Natural killer cell (primary cell): ENCODE results near the gene ACTL7B. TPM values are rescaled to one million over a fixed set of nuclear protein-coding genes. Genes with fewer than 3 reads are reported as not detected.

Experiments
- ATAC-seq, 3 donors: fragments of 150-1000 bp in 2 of 3; fragments of 200-7000 bp in 1 of 3; cut with Tn5 transposase; 1 replicate in 1 of 3; 2 replicates in 2 of 3; pipeline ENCODE4 v1.10.0; 2021; ENCODE audit warnings: mild to moderate bottlenecking in 2 of 3, moderate library complexity in 2 of 3
- DNase-seq, 2 donors: peaks; one replicate each; pipeline versions ENCODE4 v3.0.0 to v3.0.0-alpha.2; 2013 to 2021; ENCODE audit warnings: mixed read lengths in 1 of 2
- H3K27ac ChIP-seq: one replicate; pipeline ENCODE4 v1.5.1; 2013; ENCODE audit warnings: mild to moderate bottlenecking, low read length
- H3K27me3 ChIP-seq: one replicate; pipeline ENCODE4 v1.6.1; 2013; ENCODE audit warnings: low read length; ENCODE audit not compliant: control insufficient read depth, insufficient read depth
- H3K36me3 ChIP-seq: one replicate; pipeline ENCODE4 v1.6.1; 2013; ENCODE audit warnings: low read length; ENCODE audit not compliant: control insufficient read depth, insufficient read depth
- H3K4me1 ChIP-seq: one replicate; pipeline ENCODE4 v1.6.1; 2013; ENCODE audit warnings: low read length; ENCODE audit not compliant: control insufficient read depth, insufficient read depth
- H3K4me3 ChIP-seq: one replicate; pipeline ENCODE4 v1.5.1; 2013; ENCODE audit warnings: low read length
- H3K9me3 ChIP-seq: one replicate; pipeline ENCODE4 v1.6.1; 2013; ENCODE audit warnings: low read length; ENCODE audit not compliant: control insufficient read depth, insufficient read depth
- H3K27ac Mint-ChIP-seq, 2 donors: one replicate each; pipeline ENCODE4 v1.8.0; 2022; ENCODE audit warnings: mild to moderate bottlenecking in 2 of 2, mixed read lengths in 2 of 2, moderate library complexity in 1 of 2
- H3K27me3 Mint-ChIP-seq, 2 donors: one replicate each; pipeline ENCODE4 v1.8.0; 2022; ENCODE audit warnings: low read depth in 2 of 2, mixed read lengths in 2 of 2
- H3K36me3 Mint-ChIP-seq: one replicate; pipeline ENCODE4 v1.8.0; 2022; ENCODE audit warnings: mixed read lengths
- H3K4me1 Mint-ChIP-seq, 2 donors: one replicate each; pipeline ENCODE4 v1.8.0; 2022; ENCODE audit warnings: mixed read lengths in 2 of 2
- H3K4me3 Mint-ChIP-seq: one replicate; pipeline ENCODE4 v1.8.0; 2022; ENCODE audit warnings: mild to moderate bottlenecking, moderate library complexity, mixed read lengths
- H3K9me3 Mint-ChIP-seq, 2 donors: one replicate each; pipeline ENCODE4 v1.8.0; 2022; ENCODE audit warnings: mixed read lengths in 2 of 2
- WGBS: methylation state at CpG from one replicate; pipeline ENCODE4 v1.1.7; 2013; ENCODE audit warnings: missing lambda C conversion rate; ENCODE audit not compliant: insufficient coverage; 5-methylcytosine and 5-hydroxymethylcytosine counted together
- intact Hi-C: fragments of 100-400 bp; cut with micrococcal nuclease; formaldehyde crosslinking; loops from one replicate; pipeline ENCODE4 v1.14.2; 2022
- total RNA-seq, 4 donors: library from RNA; stranded (reverse); fragments of 120-200 nt in 1 of 4; gene quantifications; one replicate each; pipeline versions ENCODE4 v1.2.3 to v1.2.4, GENCODE V29; 2013 to 2022
- TF ChIP-seq, protein P1 (sequence below): fragments of 200-600 bp; IDR thresholded peaks from one replicate; pipeline ENCODE4 v1.8.0; 2022; ENCODE audit warnings: antibody characterized with exemption

Gene ACTL7B
- total RNA-seq, 3 donors from 2014 or later (not counting 1 experiment from before 2014, with no cell fraction given): 0.20 TPM; not detected in 2

DNA sequence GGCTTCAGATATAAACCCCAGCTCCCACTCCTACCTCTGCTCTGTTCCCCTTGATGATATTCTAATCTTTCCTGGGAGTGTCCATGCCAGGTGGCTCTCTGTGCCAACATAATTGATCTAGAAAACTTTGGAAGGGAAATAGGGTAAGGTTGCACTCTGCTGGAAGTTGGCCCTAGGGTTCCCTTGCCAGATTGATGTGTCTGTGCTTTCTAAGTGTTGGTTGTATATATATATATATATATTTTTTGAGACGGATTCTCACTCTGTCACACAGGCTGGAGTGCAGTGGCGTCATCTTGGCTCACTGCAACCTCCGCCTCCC is 23.6 kb downstream of the ACTL7B start:
- intact Hi-C loops: no loop called here
- Mint-ChIP-seq H3K4me1 (peaks cover 6 to 8% of the 10 kb centered on the region in 2 donors), H3K9me3 (no peaks in the 10 kb centered on the region), H3K27me3 (peaks cover 9% of the 10 kb centered on the region in 2 donors), H3K4me3 (no peak overlapping the region), H3K27ac (no peak overlapping the region), H3K36me3 (no peaks in the 10 kb centered on the region)
- no peaks in the 10 kb centered on the region for H3K27me3 ChIP-seq
- no peak for ATAC-seq
- WGBS: 97% methylated on average over 3 of the region's 3 CpGs
- no peaks in the 10 kb centered on the region for H3K36me3 ChIP-seq
- H3K9me3 ChIP-seq: no peaks in the 10 kb centered on the region
- no peak overlapping the region for H3K27ac ChIP-seq
- TF ChIP-seq, protein P1, sequence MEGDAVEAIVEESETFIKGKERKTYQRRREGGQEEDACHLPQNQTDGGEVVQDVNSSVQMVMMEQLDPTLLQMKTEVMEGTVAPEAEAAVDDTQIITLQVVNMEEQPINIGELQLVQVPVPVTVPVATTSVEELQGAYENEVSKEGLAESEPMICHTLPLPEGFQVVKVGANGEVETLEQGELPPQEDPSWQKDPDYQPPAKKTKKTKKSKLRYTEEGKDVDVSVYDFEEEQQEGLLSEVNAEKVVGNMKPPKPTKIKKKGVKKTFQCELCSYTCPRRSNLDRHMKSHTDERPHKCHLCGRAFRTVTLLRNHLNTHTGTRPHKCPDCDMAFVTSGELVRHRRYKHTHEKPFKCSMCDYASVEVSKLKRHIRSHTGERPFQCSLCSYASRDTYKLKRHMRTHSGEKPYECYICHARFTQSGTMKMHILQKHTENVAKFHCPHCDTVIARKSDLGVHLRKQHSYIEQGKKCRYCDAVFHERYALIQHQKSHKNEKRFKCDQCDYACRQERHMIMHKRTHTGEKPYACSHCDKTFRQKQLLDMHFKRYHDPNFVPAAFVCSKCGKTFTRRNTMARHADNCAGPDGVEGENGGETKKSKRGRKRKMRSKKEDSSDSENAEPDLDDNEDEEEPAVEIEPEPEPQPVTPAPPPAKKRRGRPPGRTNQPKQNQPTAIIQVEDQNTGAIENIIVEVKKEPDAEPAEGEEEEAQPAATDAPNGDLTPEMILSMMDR: no peak
- no peak for DNase-seq
- H3K4me1 ChIP-seq: no peaks in the 10 kb centered on the region
- H3K4me3 ChIP-seq: no peak overlapping the region

DNA sequence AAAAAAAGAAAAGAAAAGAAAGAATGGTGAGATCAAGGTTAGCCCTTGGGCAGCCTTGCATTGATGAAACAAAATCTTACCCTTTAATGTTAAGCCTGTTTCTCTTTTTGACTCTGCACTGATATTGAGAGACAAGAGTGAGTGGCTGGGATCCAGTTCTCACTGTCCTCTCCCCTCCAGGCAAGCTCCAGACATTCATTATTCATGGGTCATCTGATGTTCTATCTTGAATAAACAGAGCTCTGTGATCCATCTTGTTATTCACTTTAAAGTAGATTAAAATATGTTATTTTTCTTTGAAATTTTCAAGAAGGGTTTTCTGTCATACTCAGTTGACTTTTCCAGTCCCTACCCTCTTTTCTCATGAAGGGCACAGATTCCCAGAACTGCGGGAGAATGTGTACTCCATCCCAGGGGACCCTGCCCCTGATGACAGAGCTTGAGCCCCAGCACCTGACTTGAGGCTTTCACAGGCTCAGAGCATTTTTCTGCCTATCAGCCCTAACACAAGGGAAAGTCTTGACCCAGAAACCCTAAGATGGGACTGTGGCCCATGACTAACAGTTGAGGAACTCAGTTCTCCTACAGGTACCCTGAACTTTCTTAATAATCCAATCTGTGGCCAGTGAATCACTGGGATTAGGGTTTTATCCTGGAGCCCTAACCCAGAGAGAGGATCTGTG is 24.1 kb downstream of the ACTL7B start:
- Histone ChIP-seq H3K9me3 (no peaks in the 10 kb centered on the region), H3K27me3 (no peaks in the 10 kb centered on the region), H3K4me3 (no peak overlapping the region), H3K27ac (no peak overlapping the region), H3K4me1 (no peaks in the 10 kb centered on the region), H3K36me3 (no peaks in the 10 kb centered on the region)
- Mint-ChIP-seq H3K4me3 (no peak overlapping the region), H3K4me1 (peaks cover 6 to 8% of the 10 kb centered on the region in 2 donors), H3K9me3 (no peaks in the 10 kb centered on the region), H3K27ac (no peak overlapping the region), H3K27me3 (peaks cover 9% of the 10 kb centered on the region in 2 donors), H3K36me3 (no peaks in the 10 kb centered on the region)
- ATAC-seq: no peak
- TF ChIP-seq, protein P1: no peak
- no peak for DNase-seq
- WGBS: 89% methylated on average over 1 of the region's 1 CpG
- intact Hi-C loops: no loop called here

DNA sequence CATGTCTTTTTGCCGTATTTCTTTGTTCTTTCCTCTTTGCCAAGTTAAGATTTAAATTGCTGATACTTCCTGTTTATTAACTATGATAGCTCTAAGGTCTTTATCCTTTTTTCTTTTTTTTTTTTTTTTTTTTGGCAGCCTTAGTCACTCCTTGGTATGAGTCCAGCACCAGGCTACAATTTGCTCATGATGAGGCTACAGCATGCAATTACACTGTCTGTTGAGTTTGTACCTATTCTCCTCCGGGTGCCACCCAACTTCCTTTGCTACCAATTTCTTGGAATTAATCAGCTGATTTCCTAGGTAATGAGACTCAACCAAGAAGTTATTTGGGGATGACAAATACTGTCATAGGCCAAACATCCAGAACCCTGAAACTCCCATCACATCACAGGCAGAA is 25.5 kb downstream of the ACTL7B start:
- Mint-ChIP-seq H3K4me3 (no peak overlapping the region), H3K36me3 (no peaks in the 10 kb centered on the region), H3K27me3 (peaks cover 9 to 20% of the 10 kb centered on the region in 2 donors), H3K9me3 (no peaks in the 10 kb centered on the region), H3K27ac (no peak overlapping the region), H3K4me1 (peaks cover 6 to 7% of the 10 kb centered on the region in 2 donors)
- H3K9me3 ChIP-seq: no peaks in the 10 kb centered on the region
- DNase-seq (no peak), ATAC-seq (no peak)
- no peaks in the 10 kb centered on the region for H3K27me3 ChIP-seq
- H3K36me3 ChIP-seq: no peaks in the 10 kb centered on the region
- no peak overlapping the region for H3K27ac ChIP-seq
- no peak overlapping the region for H3K4me3 ChIP-seq
- no peaks in the 10 kb centered on the region for H3K4me1 ChIP-seq
- WGBS: 89% methylated on average over 2 of the region's 2 CpGs
- intact Hi-C loops: no loop called here
- TF ChIP-seq, protein P1: no peak

DNA sequence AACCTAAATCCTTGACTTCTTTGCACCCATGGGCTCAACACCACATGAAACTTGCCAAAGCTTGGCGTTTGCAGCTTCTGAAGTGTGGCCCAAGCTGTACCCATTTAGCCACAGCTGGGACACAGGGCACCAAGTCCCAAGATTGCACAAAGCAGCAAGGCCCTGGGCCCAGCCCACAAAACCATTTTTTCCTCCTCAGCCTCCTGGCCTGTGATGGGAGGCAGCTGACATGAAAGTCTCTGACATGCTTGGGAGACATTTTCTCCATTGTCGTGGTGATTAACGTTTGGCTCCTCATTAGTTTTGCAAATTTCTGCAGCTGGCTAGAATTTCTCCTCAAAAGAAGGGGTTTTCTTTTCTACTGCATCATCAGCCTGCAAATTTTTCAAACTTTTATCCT is 32.0 kb downstream of the ACTL7B start:
- no peak for DNase-seq
- Histone ChIP-seq H3K9me3 (peaks cover 9% of the 10 kb centered on the region), H3K27me3 (no peaks in the 10 kb centered on the region), H3K4me1 (no peaks in the 10 kb centered on the region), H3K4me3 (no peak overlapping the region), H3K36me3 (no peaks in the 10 kb centered on the region), H3K27ac (no peak overlapping the region)
- TF ChIP-seq, protein P1: no peak
- Mint-ChIP-seq H3K27ac (no peak overlapping the region), H3K4me3 (no peak overlapping the region), H3K9me3 (no peaks in the 10 kb centered on the region), H3K36me3 (no peaks in the 10 kb centered on the region), H3K27me3 (peaks cover 9 to 20% of the 10 kb centered on the region in 2 donors), H3K4me1 (no peaks in the 10 kb centered on the region)
- intact Hi-C loops: no loop called here
- ATAC-seq: no peak
- 79% methylated on average over 3 of the region's 3 CpGs for WGBS
